Measurements from ENCODE around the gene EIPR1. TPM values are rescaled to one million over a fixed set of nuclear protein-coding genes. Genes with fewer than 3 reads are reported as not detected.

Gene EIPR1
- total and polyA plus RNA-seq, 2 of the 13 experiments (the other 11 are each of a cell fraction or from before 2014, with no cell fraction given) = 70.0 to 96.3 TPM

DNA sequence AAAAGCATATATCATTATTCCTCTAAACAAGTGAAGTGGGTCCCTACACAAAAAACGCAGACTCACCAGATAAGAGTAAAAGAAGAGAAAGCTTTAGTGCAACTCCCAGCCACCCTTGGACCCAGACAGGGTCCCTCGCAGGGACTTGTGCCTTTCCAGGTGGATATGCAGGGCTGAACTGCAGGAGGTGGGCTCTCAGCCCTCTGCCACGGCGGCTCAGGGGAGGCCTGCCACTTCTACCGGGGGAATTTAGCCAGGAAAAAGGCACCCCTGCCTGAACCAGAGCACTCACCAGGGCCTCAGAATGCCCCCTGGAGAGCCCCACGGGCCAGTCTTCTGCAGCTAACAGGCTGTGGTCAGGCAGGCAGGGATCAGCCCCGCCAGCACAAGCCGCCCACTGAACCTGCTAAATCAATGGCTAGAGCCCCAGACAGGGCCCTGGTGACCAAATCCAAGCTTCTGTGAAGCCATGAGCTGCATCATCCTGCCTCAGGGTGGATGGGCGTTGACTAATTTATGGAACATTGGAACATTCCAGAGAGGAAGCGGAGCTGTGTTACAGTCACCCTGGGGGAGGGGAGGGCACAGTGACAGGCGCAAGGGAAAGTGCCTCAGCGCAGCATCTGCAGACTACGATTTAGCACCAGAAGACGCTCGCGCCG, 209.3 kb downstream of the EIPR1 start:
- DNase-seq (ENCODE audit: low spot score) (no peak), FAIRE-seq (no peak), ATAC-seq (no peak; the same call in 2 of the 3 replicates)
- Histone ChIP-seq H3K36me3 (replicated peaks in 1 of 2; ENCODE audit: control insufficient read depth in 1 of 2, insufficient read depth in 2 of 2, low read length in 2 of 2) (peaks cover 6 to 16% of the 10 kb centered on the region in 2 experiments), H3K4me2 (ENCODE audit: low read depth, low read length) (no peak overlapping the region), H3K9ac (ENCODE audit: insufficient read depth, low read depth, low read length) (no peak overlapping the region), H3K9me3 (ENCODE audit: low read length) (peaks cover 11% of the 10 kb centered on the region; the same call in 1 of the 2 replicates), H2AFZ (ENCODE audit: low read length) (no peak overlapping the region), H3K27me3 (ENCODE audit: control insufficient read depth in 1 of 2, insufficient read depth in 2 of 2, low read length in 2 of 2) (no peaks in the 10 kb centered on the region), H4K20me1 (ENCODE audit: insufficient read depth, low read length) (no peaks in the 10 kb centered on the region), H3K79me2 (ENCODE audit: insufficient read depth, low read length) (no peaks in the 10 kb centered on the region), H3K4me1 (ENCODE audit: insufficient read depth, low read length) (no peaks in the 10 kb centered on the region), H3K4me3 (replicated peaks in 1 of 3; ENCODE audit: insufficient read depth in 1 of 3, low read depth in 2 of 3, low read length in 3 of 3) (no peak overlapping the region), H3K27ac (ENCODE audit: extremely low read length, insufficient read depth, low read length) (no peak overlapping the region)
- in situ Hi-C loops (cut with HindIII; ENCODE audit: extremely low pct_ligation_motif_present, low pct_unique_long_range_greater_than_20kb) = no loop called here
- WGBS (ENCODE audit: low lambda C conversion rate) = 84% methylated on average over 17 of the region's 17 CpGs
- no peak for TF ChIP-seq FOXC1 (CRISPR knock-in tag; IDR thresholded peaks at IDR 0.05; ENCODE audit: borderline replicate concordance)
- ChIA-PET POLR2A (no interaction called here), CTCF (ENCODE audit: low intra/inter-chr PET ratio, low total read pairs) (no interaction called here)
- BruUV-seq (replicated peaks) = no TSS peak
- intact Hi-C loops (cut with micrococcal nuclease; ENCODE audit: unreplicated experiment) = no loop called here

DNA sequence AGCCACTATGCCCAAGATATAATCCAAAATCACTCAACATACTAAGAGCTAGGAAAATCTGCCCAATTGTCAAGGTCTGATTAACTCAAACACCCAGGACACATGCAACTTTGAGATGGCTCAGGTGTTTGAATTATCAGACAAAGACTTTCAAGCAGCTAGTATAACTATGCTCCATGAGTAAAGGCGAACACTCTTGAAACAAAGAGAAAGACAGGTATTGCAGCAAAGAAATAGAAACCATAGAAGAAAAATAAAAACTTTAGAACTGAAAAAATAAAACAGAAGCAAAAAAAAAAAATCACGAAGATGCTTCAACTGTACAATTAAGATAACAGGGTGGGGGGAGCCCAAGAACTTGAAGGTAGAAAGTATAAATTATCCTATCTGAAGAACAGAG, 214.2 kb downstream of the EIPR1 start:
- FAIRE-seq = peak; percentile 4
- TF ChIP-seq, protein P1, sequence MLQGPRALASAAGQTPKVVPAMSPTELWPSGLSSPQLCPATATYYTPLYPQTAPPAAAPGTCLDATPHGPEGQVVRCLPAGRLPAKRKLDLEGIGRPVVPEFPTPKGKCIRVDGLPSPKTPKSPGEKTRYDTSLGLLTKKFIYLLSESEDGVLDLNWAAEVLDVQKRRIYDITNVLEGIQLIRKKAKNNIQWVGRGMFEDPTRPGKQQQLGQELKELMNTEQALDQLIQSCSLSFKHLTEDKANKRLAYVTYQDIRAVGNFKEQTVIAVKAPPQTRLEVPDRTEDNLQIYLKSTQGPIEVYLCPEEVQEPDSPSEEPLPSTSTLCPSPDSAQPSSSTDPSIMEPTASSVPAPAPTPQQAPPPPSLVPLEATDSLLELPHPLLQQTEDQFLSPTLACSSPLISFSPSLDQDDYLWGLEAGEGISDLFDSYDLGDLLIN (CRISPR knock-in tag; IDR thresholded peaks at IDR 0.05; ENCODE audit: borderline replicate concordance) = no peak
- TF ChIP-seq MED1 (CRISPR knock-in tag; IDR thresholded peaks at IDR 0.05) (no peak), ZNF841 (CRISPR knock-in tag; IDR thresholded peaks at IDR 0.05; ENCODE audit: borderline replicate concordance) (no peak), ZNF382 (CRISPR knock-in tag; IDR thresholded peaks at IDR 0.05; ENCODE audit: borderline replicate concordance) (no peak), RCOR2 (CRISPR knock-in tag; IDR thresholded peaks at IDR 0.05) (no peak), HOXA3 (CRISPR knock-in tag; IDR thresholded peaks at IDR 0.05) (no peak), HOXD1 (CRISPR knock-in tag; IDR thresholded peaks at IDR 0.05) (no peak), TMF1 (CRISPR knock-in tag; IDR thresholded peaks at IDR 0.05; ENCODE audit: low read depth) (no peak), ZSCAN12 (CRISPR knock-in tag; IDR thresholded peaks at IDR 0.05) (no peak), ZNF160 (CRISPR knock-in tag; IDR thresholded peaks at IDR 0.05) (no peak), TBX2 (CRISPR knock-in tag; IDR thresholded peaks at IDR 0.05; ENCODE audit: borderline replicate concordance) (no peak), ZNF235 (CRISPR knock-in tag; IDR thresholded peaks at IDR 0.05; ENCODE audit: borderline replicate concordance) (no peak)
- TF ChIP-seq, protein P2, sequence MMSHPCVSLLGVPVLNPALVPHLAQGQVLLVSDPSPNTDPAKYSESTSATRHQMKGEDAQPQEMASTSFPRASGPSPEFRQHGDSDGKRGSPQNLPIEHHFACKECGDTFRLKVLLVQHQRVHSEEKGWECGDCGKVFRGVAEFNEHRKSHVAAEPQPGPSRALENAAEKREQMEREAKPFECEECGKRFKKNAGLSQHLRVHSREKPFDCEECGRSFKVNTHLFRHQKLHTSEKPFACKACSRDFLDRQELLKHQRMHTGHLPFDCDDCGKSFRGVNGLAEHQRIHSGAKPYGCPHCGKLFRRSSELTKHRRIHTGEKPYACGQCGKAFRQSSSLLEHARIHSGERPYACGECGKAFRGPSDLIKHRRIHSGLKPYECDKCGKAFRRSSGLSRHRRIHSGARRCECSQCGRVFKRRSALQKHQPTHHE (CRISPR knock-in tag; IDR thresholded peaks at IDR 0.05; ENCODE audit: borderline replicate concordance) = no peak

More for the DNA sequence above, 214.2 kb downstream of the EIPR1 start:
- intact Hi-C loops (cut with micrococcal nuclease; ENCODE audit: unreplicated experiment) = no loop called here
- DNase-seq (ENCODE audit: low spot score) = no peak
- no peak overlapping the region for H2AFZ ChIP-seq (ENCODE audit: low read length)
- ATAC-seq = no peak
- no peak overlapping the region for H3K27ac ChIP-seq (ENCODE audit: extremely low read length, insufficient read depth, low read length)
- H3K79me2 ChIP-seq (ENCODE audit: insufficient read depth, low read length) = no peaks in the 10 kb centered on the region
- in situ Hi-C loops (cut with HindIII; ENCODE audit: extremely low pct_ligation_motif_present, low pct_unique_long_range_greater_than_20kb) = no loop called here
- no peaks in the 10 kb centered on the region for H3K27me3 ChIP-seq (ENCODE audit: control insufficient read depth in 1 of 2, insufficient read depth in 2 of 2, low read length in 2 of 2)
- CTCF ChIA-PET (ENCODE audit: low intra/inter-chr PET ratio, low total read pairs) = no interaction called here
- WGBS (ENCODE audit: low lambda C conversion rate) = 95% methylated on average over 2 of the region's 2 CpGs
- POLR2A ChIA-PET = no interaction called here
- peaks cover 16% of the 10 kb centered on the region; the same call in 1 of the 2 replicates for H3K9me3 ChIP-seq (ENCODE audit: low read length)
- no peak overlapping the region for H3K9ac ChIP-seq (ENCODE audit: insufficient read depth, low read depth, low read length)
- no peak overlapping the region for H3K4me2 ChIP-seq (ENCODE audit: low read depth, low read length)
- H4K20me1 ChIP-seq (ENCODE audit: insufficient read depth, low read length) = no peaks in the 10 kb centered on the region
- no peaks in the 10 kb centered on the region for H3K4me1 ChIP-seq (ENCODE audit: insufficient read depth, low read length)
- no peak overlapping the region for H3K4me3 ChIP-seq (replicated peaks in 1 of 3; ENCODE audit: insufficient read depth in 1 of 3, low read depth in 2 of 3, low read length in 3 of 3)
- no TSS peak for BruUV-seq (replicated peaks)
- H3K36me3 ChIP-seq (replicated peaks in 1 of 2; ENCODE audit: control insufficient read depth in 1 of 2, insufficient read depth in 2 of 2, low read length in 2 of 2) = peaks cover 3 to 6% of the 10 kb centered on the region in 2 experiments; a peak in 3 of 5 replicates

Measured in HepG2 (cell line).